Thymus (tissue), 14 donors: Measurements from ENCODE around the gene CDCP1. TPM values are rescaled to one million over a fixed set of nuclear protein-coding genes. Genes with fewer than 3 reads are reported as not detected.

ENCODE experiments used
- DNase-seq, 9 donors: peaks; one replicate each; pipeline ENCODE4 v3.0.0-alpha.2; 2013; ENCODE audit warnings: low spot score in 9 of 9, low read depth in 6 of 9, missing footprints in 1 of 9
- H3K27ac ChIP-seq, 2 donors: one replicate each; pipeline ENCODE4 v1.5.1; 2013; ENCODE audit warnings: control low read depth in 1 of 2, low read depth in 1 of 2, low read length in 1 of 2, mild to moderate bottlenecking in 1 of 2, moderate library complexity in 1 of 2
- H3K27me3 ChIP-seq, 2 donors: one replicate each; pipeline ENCODE4 v1.5.1; 2013; ENCODE audit warnings: low read length in 1 of 2; ENCODE audit not compliant: control insufficient read depth in 2 of 2, insufficient read depth in 1 of 2
- H3K36me3 ChIP-seq, 2 donors: one replicate each; pipeline ENCODE4 v1.5.1; 2013; ENCODE audit warnings: low read length in 1 of 2, mild to moderate bottlenecking in 1 of 2, moderate library complexity in 1 of 2; ENCODE audit not compliant: control insufficient read depth in 2 of 2, insufficient read depth in 2 of 2
- H3K4me1 ChIP-seq, 2 donors: one replicate each; pipeline ENCODE4 v1.5.1; 2013; ENCODE audit warnings: low read length in 2 of 2; ENCODE audit not compliant: control insufficient read depth in 2 of 2, insufficient read depth in 2 of 2
- H3K4me3 ChIP-seq, 2 donors: one replicate each; pipeline ENCODE4 v1.5.1; 2013; ENCODE audit warnings: low read length in 2 of 2, control low read depth in 1 of 2, mild to moderate bottlenecking in 1 of 2
- H3K9me3 ChIP-seq, 2 donors: one replicate each; pipeline ENCODE4 v1.5.1; 2013; ENCODE audit warnings: low read length in 1 of 2, mild to moderate bottlenecking in 1 of 2; ENCODE audit not compliant: control insufficient read depth in 2 of 2, insufficient read depth in 1 of 2
- WGBS: extraction: QIAGEN DNeasy Blood & Tissue Kit; methylation state at CpG from one replicate; pipeline ENCODE4 v1.1.7; 2013; 5-methylcytosine and 5-hydroxymethylcytosine counted together
- long read RNA-seq, 10 donors: transcript quantifications; one replicate each; lab custom pipeline, GENCODE V29; 2026
- polyA plus RNA-seq: library from polyadenylated mRNA; stranded (reverse); fragments of 200-250 nt; gene quantifications from one replicate; pipeline ENCODE4 v1.2.3, GENCODE V29; 2013
- total RNA-seq: library from RNA; stranded (reverse); fragments of 120-200 nt; gene quantifications from one replicate; pipeline ENCODE4 v1.2.4, GENCODE V29; 2013
- donor health status: healthy.

Gene CDCP1
- total RNA-seq = 0.52 TPM
- 2.3 TPM for polyA plus RNA-seq
- long read RNA-seq, donor 1 = 0 reads
- long read RNA-seq, donor 2 = 0 reads
- long read RNA-seq, donor 3 = 0 reads
- long read RNA-seq, donor 4 = 0 reads
- long read RNA-seq, donor 5 = 0 reads
- long read RNA-seq, donor 6 = 0 reads
- long read RNA-seq, donor 7 = 0 reads
- long read RNA-seq, donor 8 = 0 reads
- long read RNA-seq, donor 9 = 0 reads
- long read RNA-seq, donor 10 = 0 reads

DNA sequence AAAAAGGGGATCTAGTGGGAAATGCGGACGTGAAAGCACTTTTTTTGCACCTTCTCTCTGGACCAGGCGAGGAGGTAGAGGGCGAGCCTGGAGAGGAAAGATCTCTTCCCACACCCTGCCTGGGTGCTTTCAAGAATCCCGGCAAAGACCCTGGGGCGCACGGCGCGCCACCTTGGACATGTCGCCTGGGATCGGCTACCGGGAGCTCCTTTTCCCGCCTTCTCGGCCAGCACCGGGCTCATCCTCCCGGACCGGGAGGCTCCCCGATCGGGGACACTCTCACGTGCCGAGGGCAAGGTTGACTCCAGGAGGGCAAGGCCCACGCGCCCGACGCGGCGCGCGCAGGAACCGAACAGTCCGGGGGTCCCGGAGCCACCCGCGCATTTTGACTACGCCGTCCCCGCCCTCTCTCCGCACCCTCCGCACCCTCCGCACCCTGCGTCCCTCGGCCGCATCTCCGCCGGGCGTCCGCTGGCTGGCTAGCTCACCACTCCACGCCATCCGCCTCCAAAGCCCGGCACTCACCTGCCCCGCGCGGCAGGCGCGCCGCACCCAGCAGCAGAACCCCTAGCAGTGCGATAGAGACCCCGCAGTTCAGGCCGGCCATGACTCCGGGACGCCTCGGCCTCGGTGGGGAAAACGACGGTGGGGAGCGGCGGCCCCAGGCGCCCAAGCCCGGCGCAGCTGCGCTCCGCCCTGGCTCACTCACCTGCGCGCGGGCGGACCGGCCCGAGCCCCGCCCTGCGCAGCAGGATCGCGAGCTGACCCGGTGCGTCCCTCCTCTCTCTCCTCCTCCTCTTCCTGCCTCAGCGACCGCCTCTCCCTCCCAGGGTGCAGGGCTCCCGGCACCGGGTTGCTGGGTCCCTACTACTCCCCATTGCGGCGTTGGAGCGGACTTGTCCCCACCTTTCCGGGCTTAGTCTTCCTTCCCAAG, at the start of gene CDCP1:
Gene CDCP1, minus strand, starts transcription at position 698 of the 934 bp plus-strand sequence. Its CDS starts 91 bp downstream, at position 607.
- H3K27me3 ChIP-seq = peaks cover 40 to 60% of the 10 kb centered on the region in 2 donors
- H3K27ac ChIP-seq = no peak within 1 kb of the TSS
- no peak for DNase-seq
- H3K36me3 ChIP-seq = no peaks in the 10 kb centered on the region
- peaks cover 2 to 9% of the 10 kb centered on the region in 2 donors for H3K9me3 ChIP-seq
- H3K4me1 ChIP-seq = peaks cover 3 to 12% of the 10 kb centered on the region in 2 donors
- WGBS = 1% methylated on average over 92 of the region's 92 CpGs
- peak within 1 kb of the TSS; percentile 30 to 47 for H3K4me3 ChIP-seq

GRCh38 chr3:45194791-45195190, 48.6 kb upstream of the CDCP1 start:
- Histone ChIP-seq H3K4me1 (no peaks in the 10 kb centered on the region), H3K36me3 (no peaks in the 10 kb centered on the region), H3K27ac (no peak overlapping the region), H3K9me3 (no peaks in the 10 kb centered on the region), H3K27me3 (no peaks in the 10 kb centered on the region), H3K4me3 (no peak overlapping the region)
- WGBS = 97% methylated on average over 5 of the region's 5 CpGs
- DNase-seq = no peak

- H3K27me3 ChIP-seq = no peaks in the 10 kb centered on the region
- DNase-seq = no peak
- peaks cover 0 to 6% of the 10 kb centered on the region in 2 donors for H3K4me1 ChIP-seq
- no peak overlapping the region for H3K27ac ChIP-seq
- H3K36me3 ChIP-seq = no peaks in the 10 kb centered on the region
- no peak overlapping the region for H3K4me3 ChIP-seq
- 71% methylated on average over 3 of the region's 3 CpGs for WGBS
- no peaks in the 10 kb centered on the region for H3K9me3 ChIP-seq
Measured at GRCh38 chr3:45191924-45192417, 45.8 kb upstream of the CDCP1 start.

DNA sequence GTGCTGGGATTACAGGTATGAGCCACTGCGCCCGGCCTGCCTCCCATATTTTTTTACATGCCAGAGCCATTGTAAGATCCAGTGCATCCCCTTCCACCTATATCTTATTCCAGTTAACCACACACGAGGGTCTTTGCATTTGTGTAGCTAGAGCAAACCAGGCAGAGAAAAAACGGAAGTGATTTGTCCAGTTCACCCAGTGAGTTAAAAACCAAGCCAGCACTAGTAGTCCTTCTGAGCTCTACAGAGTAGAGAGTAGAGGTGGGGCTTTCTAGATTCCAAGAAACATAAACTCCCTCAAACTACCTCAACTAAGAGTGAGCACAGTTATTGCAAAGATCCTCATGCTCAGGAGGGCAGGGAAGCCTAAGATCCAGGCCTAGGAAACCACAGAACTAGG, 45.2 kb upstream of the CDCP1 start:
- no peaks in the 10 kb centered on the region for H3K9me3 ChIP-seq
- peaks cover 0 to 6% of the 10 kb centered on the region in 2 donors for H3K4me1 ChIP-seq
- H3K36me3 ChIP-seq = no peaks in the 10 kb centered on the region
- no peak for DNase-seq
- 94% methylated on average over 4 of the region's 4 CpGs for WGBS
- H3K4me3 ChIP-seq = no peak overlapping the region
- no peak overlapping the region for H3K27ac ChIP-seq
- no peaks in the 10 kb centered on the region for H3K27me3 ChIP-seq

DNA sequence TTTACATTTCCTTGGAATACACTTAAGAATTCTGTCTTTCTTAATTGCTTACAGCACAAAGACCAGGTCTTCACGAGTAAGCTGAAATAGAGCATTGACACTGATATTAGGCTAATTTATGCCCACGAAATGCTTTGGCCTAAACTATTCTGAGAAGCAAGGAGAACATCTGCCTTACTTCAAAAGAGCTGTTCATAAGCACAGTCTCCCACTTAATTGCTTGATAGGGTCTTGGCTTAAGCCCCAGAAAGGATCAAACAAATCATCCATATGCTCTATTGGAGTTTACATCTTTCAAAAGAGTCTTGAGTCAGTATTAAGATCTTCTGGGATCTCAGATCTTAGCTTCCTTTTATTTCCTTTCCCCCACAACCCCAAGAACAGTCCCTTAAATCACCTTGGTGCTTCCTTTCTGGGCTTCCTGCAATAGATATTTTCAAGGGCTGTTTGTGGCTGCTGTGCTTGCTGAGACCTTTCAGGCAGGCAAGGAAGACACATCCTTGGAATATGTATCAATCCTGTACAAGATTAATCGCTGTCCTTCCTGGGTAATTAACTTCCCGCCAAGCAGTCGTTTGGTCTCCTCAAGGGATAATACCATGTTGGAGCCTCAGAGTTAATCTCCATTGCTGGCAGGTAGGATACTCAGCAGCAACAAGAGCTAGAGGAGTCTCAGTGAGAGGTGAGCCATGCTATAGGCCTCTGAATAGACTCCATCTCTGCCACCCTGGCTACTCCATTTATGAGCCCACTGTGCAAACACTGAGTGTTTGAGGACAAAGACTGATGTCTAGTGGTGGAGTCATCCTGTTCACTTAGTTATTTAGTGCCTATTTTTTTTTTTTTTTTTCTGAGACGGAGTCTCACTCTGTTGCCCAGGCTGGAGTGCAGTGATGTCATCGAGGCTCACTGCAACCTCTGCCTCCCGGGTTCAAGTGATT, 42.8 kb upstream of the CDCP1 start:
- no peak for DNase-seq
- H3K4me3 ChIP-seq = no peak overlapping the region
- no peaks in the 10 kb centered on the region for H3K9me3 ChIP-seq
- no peaks in the 10 kb centered on the region for H3K36me3 ChIP-seq
- 95% methylated on average over 8 of the region's 8 CpGs for WGBS
- H3K27me3 ChIP-seq = no peaks in the 10 kb centered on the region
- H3K27ac ChIP-seq = no peak overlapping the region
- H3K4me1 ChIP-seq = peaks cover 0 to 6% of the 10 kb centered on the region in 2 donors

DNA sequence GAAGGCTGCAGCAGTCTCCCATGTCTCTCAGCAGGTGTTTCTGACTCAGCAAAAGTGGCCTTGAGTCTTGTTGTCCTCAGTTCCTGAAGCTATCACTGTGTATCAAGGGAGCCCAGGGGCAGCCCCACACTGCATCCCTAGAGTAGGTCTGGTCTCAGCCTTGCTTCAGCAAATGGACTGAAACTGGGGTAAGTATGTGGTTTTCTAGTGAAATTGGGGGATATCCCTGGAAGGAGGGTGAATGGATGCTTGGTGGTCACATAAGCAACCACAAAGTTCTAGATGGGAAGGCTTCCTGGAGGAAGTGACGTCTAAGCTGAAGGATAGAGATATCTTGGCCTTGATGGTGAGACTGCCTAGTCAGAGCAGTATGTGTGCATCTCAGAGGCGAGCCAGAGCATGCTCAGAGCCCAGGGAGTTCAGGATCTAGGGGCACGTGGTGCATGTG, 41.5 kb upstream of the CDCP1 start:
- Histone ChIP-seq H3K4me3 (no peak overlapping the region), H3K4me1 (peaks cover 0 to 6% of the 10 kb centered on the region in 2 donors), H3K36me3 (no peaks in the 10 kb centered on the region), H3K27me3 (no peaks in the 10 kb centered on the region), H3K9me3 (no peaks in the 10 kb centered on the region), H3K27ac (no peak overlapping the region)
- WGBS = 90% methylated on average over 3 of the region's 3 CpGs
- DNase-seq = no peak

GRCh38 chr3:45186871-45187270, 40.7 kb upstream of the CDCP1 start:
- no peak overlapping the region for H3K4me3 ChIP-seq
- no peak for DNase-seq
- WGBS = 96% methylated on average over 6 of the region's 6 CpGs
- no peaks in the 10 kb centered on the region for H3K36me3 ChIP-seq
- peaks cover 0 to 6% of the 10 kb centered on the region in 2 donors for H3K4me1 ChIP-seq
- no peaks in the 10 kb centered on the region for H3K9me3 ChIP-seq
- H3K27ac ChIP-seq = no peak overlapping the region
- no peaks in the 10 kb centered on the region for H3K27me3 ChIP-seq

GRCh38 chr3:45185461-45185860, 39.3 kb upstream of the CDCP1 start:
- H3K4me1 ChIP-seq = peaks cover 0 to 8% of the 10 kb centered on the region in 2 donors
- H3K9me3 ChIP-seq = no peaks in the 10 kb centered on the region
- no peak overlapping the region for H3K27ac ChIP-seq
- H3K4me3 ChIP-seq = no peak overlapping the region
- H3K27me3 ChIP-seq = peaks cover 0 to 2% of the 10 kb centered on the region in 2 donors
- 94% methylated on average over 5 of the region's 5 CpGs for WGBS
- no peak for DNase-seq
- H3K36me3 ChIP-seq = no peaks in the 10 kb centered on the region
